NOMO-1 (cell line): ENCODE data around the gene EBF3.

Source experiments
- DNase-seq, 2 experiments: peaks; one replicate each; lab custom pipeline; 2025; ENCODE audit not compliant: unreplicated experiment in 2 of 2; lab: John Stamatoyannopoulos, UW

Gene EBF3

DNA sequence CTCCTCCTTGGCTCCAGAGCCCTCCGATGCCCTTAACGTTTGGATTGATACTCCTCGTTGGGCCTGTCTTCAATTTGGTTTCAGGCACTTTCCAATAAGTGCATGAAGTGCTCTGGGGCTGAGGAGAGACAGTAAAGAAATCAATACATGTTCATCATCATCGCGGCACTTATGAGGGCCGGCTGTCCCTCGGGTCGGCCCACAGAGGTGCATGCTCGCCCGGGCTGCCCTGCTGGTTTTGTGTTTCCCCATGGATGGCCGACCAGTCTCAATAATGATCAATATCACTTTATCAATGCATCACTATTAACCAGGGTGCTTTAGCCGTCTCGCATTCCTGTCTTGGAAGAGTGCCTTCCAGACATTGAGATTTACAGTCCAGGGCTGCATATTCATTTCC, 154.2 kb downstream of the EBF3 start:
- DNase-seq = no peak

DNA sequence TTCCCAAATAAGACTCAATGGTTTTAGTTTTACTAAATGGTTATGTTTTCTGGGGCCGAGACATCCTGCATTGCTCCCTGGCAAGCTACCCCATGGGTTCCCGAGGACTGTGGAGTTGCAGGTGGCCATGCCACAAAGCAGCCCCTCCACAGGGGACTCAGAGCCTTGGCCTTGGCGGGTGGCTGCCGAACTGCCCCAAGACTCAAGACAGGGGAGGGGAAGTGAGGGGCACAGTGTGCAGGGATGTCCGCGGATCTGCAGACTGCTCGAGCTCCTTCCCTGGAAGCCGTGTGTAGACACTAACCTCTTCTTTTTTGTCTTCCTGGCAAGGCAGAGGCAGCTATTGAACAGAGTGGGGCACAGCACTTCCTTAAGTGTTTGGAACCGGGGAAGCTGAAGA, 154.6 kb downstream of the EBF3 start:
- no peak for DNase-seq

DNA sequence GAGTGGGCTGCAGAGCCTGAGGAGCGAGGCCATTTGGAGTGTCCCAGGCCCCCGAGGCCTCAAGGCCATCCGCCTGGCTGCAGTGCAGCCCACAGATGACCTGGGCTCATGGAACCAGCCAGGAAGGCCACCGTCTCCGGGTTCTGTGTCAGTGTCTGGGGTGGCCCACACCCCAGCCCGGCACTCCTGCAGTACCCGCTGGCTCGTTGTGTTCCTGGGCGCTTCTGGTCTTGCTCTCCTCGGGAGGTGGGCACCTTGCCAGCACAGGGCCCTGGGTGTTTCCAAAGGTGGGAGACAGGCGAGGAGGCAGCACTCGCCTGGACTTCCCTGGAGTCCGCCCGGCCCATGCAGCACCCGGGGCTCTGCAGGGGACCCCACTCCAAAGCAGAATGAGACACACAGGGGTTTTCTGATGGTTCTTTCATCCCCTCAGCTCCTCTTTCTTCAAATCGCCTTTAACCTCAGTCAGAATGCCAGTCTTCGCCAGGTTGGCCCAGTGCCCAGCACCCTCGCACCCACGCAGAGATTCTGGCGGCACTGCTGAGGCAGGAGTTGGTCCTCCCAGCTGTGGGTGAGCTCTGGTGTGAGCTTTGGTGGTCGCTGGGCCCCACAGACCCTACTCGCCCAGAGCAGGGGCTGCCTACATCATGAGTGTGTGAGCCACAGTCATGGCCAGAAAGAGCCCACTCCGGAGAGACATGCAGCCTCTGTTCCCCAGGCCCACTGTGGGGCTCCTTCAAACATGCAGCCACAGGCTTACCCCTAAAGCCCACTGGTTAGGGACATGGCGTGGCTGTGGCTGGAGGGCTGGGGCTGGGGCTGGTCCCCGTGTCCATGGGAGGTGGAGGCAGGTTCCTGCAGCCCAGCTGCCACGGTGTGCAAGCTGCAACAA, 155.7 kb downstream of the EBF3 start:
- DNase-seq = no peak

DNA sequence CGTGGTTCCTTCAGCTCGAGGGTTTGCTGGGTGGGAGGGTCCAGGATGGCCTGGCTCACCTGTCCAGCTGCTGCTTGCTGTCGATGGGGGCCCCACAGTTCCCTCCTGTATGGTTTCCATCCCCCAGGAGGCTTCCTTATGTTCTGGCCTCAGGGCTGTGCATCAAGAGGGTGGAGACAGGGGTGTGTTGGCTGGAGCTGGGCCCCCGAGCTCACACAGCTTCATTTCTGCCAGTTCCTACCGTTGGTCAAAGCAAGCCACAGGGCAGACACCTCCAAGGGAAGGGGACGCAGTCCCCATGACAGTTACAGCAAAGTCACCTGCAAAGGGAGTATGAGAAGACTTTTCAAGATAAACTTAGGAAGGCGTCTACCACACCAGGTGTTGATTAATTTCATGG, 156.9 kb downstream of the EBF3 start:
- DNase-seq = no peak

DNA sequence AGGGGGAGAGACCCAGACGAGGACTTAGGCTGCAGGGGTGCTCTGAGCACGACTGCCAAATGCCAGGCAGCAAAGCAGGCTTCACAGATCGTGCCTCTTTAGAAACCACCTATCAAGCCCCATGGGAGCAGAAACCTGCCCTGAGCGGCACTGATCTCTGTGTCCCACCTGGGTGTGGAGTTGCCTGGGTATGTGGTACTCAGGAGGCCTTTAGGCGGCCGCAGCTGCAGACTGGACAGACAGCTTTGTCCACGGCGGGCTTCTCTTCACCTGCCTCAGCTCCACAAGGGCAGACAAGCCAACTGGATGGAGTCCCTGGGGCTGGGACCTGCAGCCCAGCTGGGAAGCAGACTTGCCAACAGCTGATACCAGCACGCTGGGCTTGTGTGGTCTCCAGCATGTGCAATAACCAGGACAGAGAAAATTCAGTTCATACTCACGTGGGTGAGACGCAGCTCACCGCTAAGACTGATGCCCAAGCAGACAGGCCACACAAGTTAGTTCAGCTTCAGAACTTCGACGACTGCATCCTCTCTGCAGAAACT, 163.2 kb downstream of the EBF3 start:
- DNase-seq = no peak

DNA sequence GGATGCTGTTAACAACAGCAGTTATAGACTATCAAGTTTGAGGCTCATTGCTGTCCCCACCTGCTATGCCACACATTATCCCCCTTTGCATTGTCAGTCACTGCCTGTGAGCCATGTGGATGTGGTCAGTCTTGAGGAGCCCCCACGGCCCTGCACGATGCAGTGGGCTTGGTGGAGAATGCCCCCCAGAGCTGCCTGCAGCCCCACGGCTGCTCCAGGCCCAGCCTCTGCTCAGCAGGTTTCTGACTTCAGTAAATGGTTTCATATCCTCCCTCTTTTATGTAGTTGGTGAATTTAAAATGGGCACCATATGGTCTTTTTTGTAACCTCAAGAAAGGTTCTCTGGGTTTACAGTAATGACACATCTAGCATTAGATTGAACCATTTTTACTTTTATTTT, 164.1 kb downstream of the EBF3 start:
- DNase-seq = no peak

DNA sequence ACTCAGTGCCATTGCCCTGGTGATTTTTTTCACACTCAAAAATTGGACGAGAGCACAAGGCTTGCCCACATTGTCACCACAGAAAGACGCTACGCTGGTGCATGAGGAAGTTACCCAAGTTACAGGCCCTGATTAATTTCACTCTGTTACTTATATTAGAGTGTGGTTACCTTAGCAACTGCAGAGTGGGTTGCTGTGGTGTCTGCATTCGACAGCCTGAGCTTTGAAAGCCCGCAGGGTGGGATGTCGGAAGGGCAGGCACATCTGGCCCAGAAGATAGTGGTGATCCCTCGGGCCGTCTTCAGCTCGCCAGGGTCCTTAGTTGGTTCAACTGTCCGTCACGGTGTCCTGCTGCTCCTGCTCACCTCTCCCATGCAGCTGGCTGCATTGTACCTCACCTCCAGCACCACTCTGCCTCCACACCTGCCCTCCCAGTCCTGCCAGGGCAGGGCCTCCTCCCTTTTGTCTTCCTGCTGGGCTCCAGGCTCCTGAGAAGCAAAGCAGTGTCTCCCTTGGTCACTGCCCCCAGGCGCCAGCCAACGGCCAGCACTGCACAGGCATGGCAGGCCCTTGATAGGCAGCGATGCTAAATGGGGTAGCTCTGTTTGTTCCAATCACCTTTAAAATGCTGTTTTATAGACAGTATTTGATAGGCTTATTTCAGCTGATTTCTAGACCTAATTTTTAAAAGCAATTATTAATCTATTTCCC, 167.2 kb downstream of the EBF3 start:
- DNase-seq = peak in 1 of 2 experiments; percentile 50

DNA sequence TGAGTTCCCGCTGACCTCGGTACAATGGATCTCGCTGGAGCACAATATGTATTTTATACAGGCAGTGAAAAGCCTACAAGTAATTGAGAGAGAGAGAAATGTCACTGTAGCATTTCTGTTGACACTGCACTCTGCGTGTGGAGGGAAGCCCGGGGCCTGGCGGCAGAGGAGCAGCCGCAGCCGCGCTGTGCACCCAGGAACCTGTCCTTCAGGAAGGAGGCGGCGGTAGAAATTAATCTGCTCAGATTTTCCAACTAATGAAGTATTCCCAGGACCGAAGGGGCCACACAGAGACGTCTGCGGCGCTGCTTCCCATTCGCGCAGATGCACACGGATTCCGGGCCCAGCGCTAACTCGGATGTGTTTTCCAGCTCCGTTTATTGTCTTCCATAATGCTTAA, 170.1 kb downstream of the EBF3 start:
- DNase-seq = no peak

DNA sequence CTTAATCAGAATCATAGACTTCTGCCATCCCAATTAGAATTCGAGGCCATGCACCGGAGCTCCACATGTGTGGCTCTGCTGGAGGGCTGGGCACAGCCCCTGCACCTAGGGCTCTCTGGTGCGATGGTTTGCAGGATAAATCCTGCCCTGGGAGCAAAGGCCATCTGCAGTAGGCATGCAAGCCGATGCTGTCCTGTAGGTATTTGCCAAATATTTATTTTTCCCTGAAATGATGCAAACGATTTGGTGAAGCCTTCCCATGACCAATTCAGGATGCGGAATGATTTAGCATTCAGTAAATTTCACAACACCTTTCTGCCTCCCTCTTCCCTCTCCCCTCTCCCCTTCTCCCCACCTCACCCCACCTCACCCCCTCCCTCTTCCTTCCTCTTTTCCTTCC, 170.6 kb downstream of the EBF3 start:
- DNase-seq = no peak

DNA sequence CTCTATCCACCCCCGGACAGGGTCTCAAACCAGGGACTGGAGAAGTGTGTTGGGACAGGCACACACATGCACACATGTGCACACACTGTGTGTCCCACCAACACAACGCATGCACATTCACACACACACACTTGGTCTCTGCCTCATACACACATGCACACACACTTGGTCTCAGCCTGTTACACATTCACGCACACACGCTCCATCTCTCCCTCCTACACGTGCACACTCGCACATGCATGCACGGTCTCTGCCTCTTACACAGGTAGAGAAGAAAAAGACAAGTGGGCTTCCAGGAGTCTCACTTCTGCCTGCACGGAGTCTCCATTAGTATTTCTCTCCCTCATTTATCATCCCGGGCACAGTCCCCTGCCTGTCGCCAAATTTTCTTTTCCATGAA, 171.2 kb downstream of the EBF3 start:
- DNase-seq = no peak

DNA sequence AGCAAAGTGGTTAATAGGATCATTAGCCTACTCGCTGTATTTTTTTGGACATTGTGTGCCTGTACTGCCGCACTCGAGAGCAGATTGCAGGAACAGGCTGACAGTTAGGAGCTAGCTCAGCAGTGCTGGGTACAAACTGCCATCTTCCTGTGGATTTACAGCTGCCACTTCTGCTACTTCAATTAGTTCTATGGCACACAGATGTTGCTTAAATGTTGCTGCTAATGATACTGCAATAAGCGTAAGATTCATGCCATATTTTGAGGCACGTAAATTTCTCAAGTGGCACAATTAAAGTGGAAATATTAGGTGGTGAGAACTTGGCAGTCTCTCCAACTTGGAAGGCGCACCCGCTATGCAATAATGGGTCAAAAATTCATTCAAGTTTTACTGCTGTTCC, 171.9 kb downstream of the EBF3 start:
- DNase-seq = no peak

DNA sequence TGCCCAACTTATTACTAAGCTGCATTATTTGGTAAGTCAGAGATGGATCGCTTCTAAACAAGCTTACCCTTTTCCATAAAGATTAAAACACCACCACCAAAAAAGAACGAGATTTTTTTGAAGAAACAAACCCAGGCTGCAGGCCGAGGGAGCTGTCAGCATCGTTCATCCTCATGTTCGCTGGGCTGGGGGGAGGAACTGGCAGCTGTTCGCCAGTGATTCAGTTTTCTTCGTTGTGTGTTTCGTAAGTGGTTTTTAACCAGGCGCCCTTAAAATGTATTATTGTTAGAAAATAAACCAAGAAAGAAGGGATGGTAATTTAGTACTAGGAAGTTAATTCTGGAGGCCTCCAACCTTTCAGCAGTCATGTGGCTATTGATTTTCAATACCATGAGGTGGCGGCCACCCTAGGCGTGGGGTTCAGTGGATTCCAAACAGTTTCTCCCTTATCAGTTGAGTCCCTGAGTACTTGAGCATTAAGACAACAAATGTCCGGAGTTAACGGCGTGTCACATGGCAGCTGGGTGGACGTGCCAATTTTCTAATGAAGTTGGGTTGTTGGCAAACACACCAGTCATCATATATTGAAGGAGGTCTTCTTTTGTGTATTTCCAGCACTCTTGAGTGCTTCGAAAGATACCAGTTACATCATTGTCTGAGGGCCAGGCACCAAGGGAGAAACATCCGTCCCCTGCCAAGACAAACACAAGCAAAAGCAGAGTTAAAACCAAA, 173.2 kb downstream of the EBF3 start:
- peak in 1 of 2 experiments; percentile 10 for DNase-seq

DNA sequence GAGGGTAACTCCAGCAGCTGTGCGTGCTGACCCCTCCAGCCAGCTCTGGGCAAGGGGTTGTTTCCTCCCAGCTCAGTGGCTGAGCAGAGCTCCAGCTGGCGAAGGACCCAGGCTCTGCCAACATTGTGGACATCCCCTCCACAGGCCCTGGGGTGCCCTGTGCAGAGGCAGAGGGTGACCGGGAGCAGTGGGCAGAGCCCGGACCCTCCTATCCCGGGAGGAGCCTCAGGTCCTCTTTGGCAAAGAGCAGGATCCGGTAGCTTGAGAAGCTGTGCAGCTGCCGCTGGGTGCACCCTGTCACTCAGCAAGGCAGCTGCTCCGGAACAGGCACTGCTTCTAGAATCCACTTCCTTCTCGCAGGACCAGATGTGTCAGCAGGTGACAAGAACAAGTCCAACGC, 175.9 kb downstream of the EBF3 start:
- DNase-seq = no peak

DNA sequence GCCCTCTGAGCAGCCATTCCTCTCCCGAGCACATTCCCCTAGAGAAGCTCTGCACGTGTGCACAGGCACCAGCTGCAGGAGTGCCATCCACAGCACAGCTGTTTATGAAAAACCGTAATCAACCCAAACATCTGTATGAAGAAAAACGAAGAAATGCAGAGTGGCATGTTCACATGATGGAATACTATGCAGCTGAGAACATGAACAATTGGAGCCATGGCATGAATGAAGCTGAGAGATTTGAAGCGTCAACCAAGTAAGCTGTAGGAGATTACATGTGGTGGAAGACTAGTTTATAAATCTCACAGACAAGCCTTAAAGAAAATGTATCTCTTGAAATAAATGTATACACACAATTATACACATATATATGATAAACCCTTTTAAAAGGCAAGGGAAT, 176.5 kb downstream of the EBF3 start:
- no peak for DNase-seq

DNA sequence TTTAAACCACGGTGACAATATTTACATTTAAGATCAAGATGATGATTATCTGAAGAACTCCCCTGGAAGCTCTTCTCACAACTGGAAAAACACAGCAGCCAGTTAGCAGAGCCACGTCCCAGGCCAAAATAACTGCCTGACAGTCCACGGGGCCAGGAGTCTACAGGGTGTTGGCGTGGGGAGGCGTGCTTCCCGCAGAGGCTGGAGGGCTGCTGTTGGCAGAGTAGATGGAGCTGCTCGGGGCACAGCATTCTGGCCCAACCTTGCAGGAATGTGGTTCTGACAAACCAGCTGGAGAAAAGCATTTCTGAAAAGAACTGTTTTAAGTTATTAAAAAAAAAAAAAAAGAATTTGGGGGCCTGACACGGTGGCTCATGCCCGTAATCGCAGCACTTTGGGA, 177.9 kb downstream of the EBF3 start:
- no peak for DNase-seq

DNA sequence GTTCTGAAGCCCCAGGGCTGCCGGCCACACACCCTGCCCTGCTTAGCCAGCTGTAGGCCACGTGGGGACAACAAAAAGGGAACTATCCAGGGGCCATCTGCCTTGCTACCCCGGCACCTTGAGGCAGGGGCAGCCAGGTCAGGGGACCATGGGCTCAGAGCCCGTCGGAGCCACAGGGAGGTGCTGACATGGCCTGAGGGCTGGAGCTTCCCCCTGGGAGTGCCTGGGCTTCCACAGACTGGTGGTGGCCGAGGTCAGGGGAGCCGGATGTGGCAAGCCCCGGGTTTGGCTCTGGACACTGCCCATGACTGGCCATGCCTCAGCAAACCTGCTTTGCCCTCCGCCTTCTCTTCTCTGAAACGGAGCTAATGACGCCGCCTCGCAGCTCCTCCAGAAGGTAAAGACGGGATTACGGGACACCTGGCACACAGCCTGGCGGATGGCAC, 178.5 kb downstream of the EBF3 start:
- DNase-seq = no peak
